H1 (cell line): ENCODE results near the gene ELFN2. TPM values are rescaled to one million over a fixed set of nuclear protein-coding genes. Genes with fewer than 3 reads are reported as not detected.

Experiments used
- CTCF ChIA-PET: fragments of 300-600 bp; sonication (Branson Sonifier 250); formaldehyde crosslinking; loops from one replicate; lab custom pipeline; 2021; ENCODE audit not compliant: partially characterized antibody; lab: Charles Lee
- POLR2A ChIA-PET: fragments of 300-600 bp; sonication (Branson Sonifier 250); formaldehyde crosslinking; loops from one replicate; lab custom pipeline; 2021; ENCODE audit warnings: inconsistent platforms; ENCODE audit not compliant: partially characterized antibody; lab: Charles Lee
- DNase-seq, 2 experiments: peaks; one replicate each; pipeline versions ENCODE4 v3.0.0 to v3.0.0-alpha.2; 2010 to 2022; ENCODE audit warnings: low spot score in 2 of 2, low read depth in 1 of 2, mixed read lengths in 1 of 2
- FAIRE-seq: peaks from 2 replicates; lab custom pipeline; 2011; peaks lifted over from hg19 to GRCh38; lab: Jason Lieb, UNC
- H2AFZ ChIP-seq: 2 replicates; pipeline ENCODE4 v1.8.1; 2012; ENCODE audit warnings: low read length, inconsistent platforms
- H2AK5ac ChIP-seq: 2 replicates; pipeline ENCODE4 v1.6.1; 2013; ENCODE audit warnings: low read depth, low read length
- H2BK120ac ChIP-seq: replicated peaks from 2 replicates; pipeline ENCODE3; 2013; ENCODE audit warnings: low read depth, low read length, inconsistent platforms
- H2BK12ac ChIP-seq: 2 replicates; pipeline ENCODE4 v1.6.1; 2013; ENCODE audit warnings: low read depth, low read length
- H2BK15ac ChIP-seq: 2 replicates; pipeline ENCODE4 v1.6.1; 2013; ENCODE audit warnings: low read length
- H2BK20ac ChIP-seq: 2 replicates; pipeline ENCODE4 v1.6.1; 2013; ENCODE audit warnings: low read length
- H2BK5ac ChIP-seq: 2 replicates; pipeline ENCODE4 v1.6.1; 2013; ENCODE audit warnings: low read depth, low read length
- H3K14ac ChIP-seq: 2 replicates; pipeline ENCODE4 v1.6.1; 2013; ENCODE audit warnings: inconsistent platforms; ENCODE audit not compliant: insufficient read length
- H3K18ac ChIP-seq: 2 replicates; pipeline ENCODE4 v1.6.1; 2013; ENCODE audit warnings: low read length; ENCODE audit errors: extremely low read depth
- H3K23ac ChIP-seq: 2 replicates; pipeline ENCODE4 v1.6.1; 2013; ENCODE audit warnings: inconsistent platforms; ENCODE audit not compliant: insufficient read length
- H3K23me2 ChIP-seq: 2 replicates; pipeline ENCODE4 v1.6.1; 2013; ENCODE audit warnings: low read depth, low read length
- H3K27ac ChIP-seq: 2 replicates; pipeline ENCODE4 v1.6.1; 2011; ENCODE audit warnings: low read depth, low read length, inconsistent platforms
- H3K27me3 ChIP-seq, 4 experiments: replicated peaks in 1 of 4; 1 replicate in 1 of 4; 2 replicates in 3 of 4; pipeline versions ENCODE4 v1.6.1 to v1.8.1; 2011 to 2013; ENCODE audit warnings: low read length in 3 of 4, mild to moderate bottlenecking in 3 of 4, inconsistent platforms in 2 of 4, mixed read lengths in 2 of 4, moderate library complexity in 1 of 4; ENCODE audit not compliant: control insufficient read depth in 3 of 4, insufficient read depth in 3 of 4; ENCODE audit errors: extremely low read depth in 1 of 4
- H3K36me3 ChIP-seq, 4 experiments: 2 replicates each; pipeline versions ENCODE4 v1.6.1 to v1.8.1; 2011 to 2013; ENCODE audit warnings: mild to moderate bottlenecking in 4 of 4, low read length in 3 of 4, moderate library complexity in 2 of 4, control low read depth in 1 of 4, inconsistent platforms in 1 of 4; ENCODE audit not compliant: insufficient read depth in 4 of 4, control insufficient read depth in 2 of 4
- H3K4ac ChIP-seq: replicated peaks from 2 replicates; pipeline ENCODE3; 2013; ENCODE audit warnings: low read length, low read depth, mixed read lengths, inconsistent platforms; ENCODE audit not compliant: insufficient read length
- H3K4me1 ChIP-seq, 4 experiments: replicated peaks in 1 of 4; 1 replicate in 1 of 4; 2 replicates in 3 of 4; pipeline versions ENCODE4 v1.6.1 to v1.8.1; 2011 to 2013; ENCODE audit warnings: low read length in 3 of 4, inconsistent platforms in 2 of 4, mixed read lengths in 1 of 4; ENCODE audit not compliant: insufficient read depth in 4 of 4, control insufficient read depth in 3 of 4
- H3K4me2 ChIP-seq, 2 experiments: 2 replicates each; pipeline versions ENCODE4 v1.6.1 to v1.8.1; 2011 to 2013; ENCODE audit warnings: low read depth in 2 of 2, low read length in 2 of 2, control low read depth in 1 of 2, inconsistent platforms in 1 of 2, mild to moderate bottlenecking in 1 of 2; ENCODE audit not compliant: insufficient read depth in 1 of 2
- H3K4me3 ChIP-seq, 4 experiments: fragments of 200-600, 300-600 bp in 1 of 4; sonication (generic), shearing (Covaris generic), sonication (Bioruptor Twin) in 1 of 4; 2 replicates each; pipeline versions ENCODE4 v1.5.1 to v1.8.1; 2011 to 2016; ENCODE audit warnings: low read length in 4 of 4, low read depth in 3 of 4, control low read depth in 2 of 4, inconsistent platforms in 2 of 4, mild to moderate bottlenecking in 2 of 4, mixed read lengths in 1 of 4, moderate library complexity in 1 of 4; ENCODE audit not compliant: insufficient read depth in 2 of 4; ENCODE audit errors: extremely low read depth in 1 of 4
- H3K56ac ChIP-seq: replicated peaks from 2 replicates; pipeline ENCODE3; 2013; ENCODE audit warnings: low read depth, mild to moderate bottlenecking, mixed read lengths, low read length, inconsistent platforms; ENCODE audit not compliant: insufficient read length
- H3K79me1 ChIP-seq: 2 replicates; pipeline ENCODE4 v1.6.1; 2013; ENCODE audit warnings: low read depth, low read length, control low read depth
- H3K79me2 ChIP-seq, 2 experiments: 2 replicates each; pipeline versions ENCODE4 v1.6.1 to v1.8.1; 2012 to 2013; ENCODE audit warnings: low read length in 2 of 2, mild to moderate bottlenecking in 2 of 2, inconsistent platforms in 1 of 2; ENCODE audit not compliant: insufficient read depth in 2 of 2, control insufficient read depth in 1 of 2
- H3K9ac ChIP-seq, 4 experiments: replicated peaks in 1 of 4; 1 replicate in 1 of 4; 2 replicates in 3 of 4; pipeline versions ENCODE4 v1.6.1 to v1.8.1; 2011 to 2013; ENCODE audit warnings: low read depth in 3 of 4, low read length in 3 of 4, control low read depth in 2 of 4, mild to moderate bottlenecking in 2 of 4, moderate library complexity in 2 of 4, inconsistent platforms in 1 of 4; ENCODE audit errors: extremely low read depth in 1 of 4
- H3K9me3 ChIP-seq, 2 experiments: 2 replicates each; pipeline versions ENCODE4 v1.6.1 to v1.8.1; 2012 to 2013; ENCODE audit warnings: mild to moderate bottlenecking in 2 of 2, moderate library complexity in 2 of 2, control low read depth in 1 of 2, inconsistent platforms in 1 of 2, low read depth in 1 of 2, low read length in 1 of 2, mixed read lengths in 1 of 2; ENCODE audit not compliant: insufficient read depth in 2 of 2
- H4K20me1 ChIP-seq, 2 experiments: replicated peaks in 1 of 2; 2 replicates each; pipeline versions ENCODE3 to v1.8.1; 2011 to 2013; ENCODE audit warnings: inconsistent platforms in 2 of 2, low read length in 2 of 2, mild to moderate bottlenecking in 1 of 2; ENCODE audit not compliant: insufficient read depth in 2 of 2, control insufficient read depth in 1 of 2
- H4K5ac ChIP-seq: 2 replicates; pipeline ENCODE4 v1.6.1; 2013; ENCODE audit warnings: low read length, low read depth, mixed read lengths, inconsistent platforms; ENCODE audit not compliant: insufficient read length
- H4K8ac ChIP-seq: 2 replicates; pipeline ENCODE4 v1.8.0; 2013; ENCODE audit warnings: mild to moderate bottlenecking, moderate library complexity, low read length, inconsistent platforms; ENCODE audit not compliant: insufficient read depth; ENCODE audit errors: extremely low read depth
- H4K91ac ChIP-seq: replicated peaks from 2 replicates; pipeline ENCODE3; 2013; ENCODE audit warnings: low read length, mixed read lengths, inconsistent platforms; ENCODE audit not compliant: insufficient read length
- CEBPB ChIP-seq: IDR thresholded peaks from 2 replicates; pipeline ENCODE4 v1.6.1; 2012; ENCODE audit warnings: low read depth, low read length
- JUN ChIP-seq: IDR thresholded peaks from 2 replicates; pipeline ENCODE4 v1.6.1; 2011; ENCODE audit warnings: low read depth, mild to moderate bottlenecking, improper control_type of control experiment, low read length
- JUND ChIP-seq: IDR thresholded peaks from 2 replicates; pipeline ENCODE4 v1.6.1; 2011; ENCODE audit warnings: mild to moderate bottlenecking, improper control_type of control experiment, low read length
- KDM1A ChIP-seq: fragments of 200-600, 300-600 bp; sonication (generic); IDR thresholded peaks from 2 replicates; pipeline ENCODE4 v1.7.1; 2016; ENCODE audit warnings: mild to moderate bottlenecking, low read length, borderline replicate concordance
- KDM5A ChIP-seq: fragments of 200-600 bp; IDR thresholded peaks from 2 replicates; pipeline ENCODE4 v1.7.1; 2012; ENCODE audit warnings: mild to moderate bottlenecking, low read length, inconsistent platforms, mixed read lengths
- MAFK ChIP-seq: IDR thresholded peaks from 2 replicates; pipeline ENCODE4 v1.6.1; 2012; ENCODE audit warnings: low read depth, mild to moderate bottlenecking, improper control_type of control experiment, low read length
- RNF2 ChIP-seq: fragments of 200-900, 300-1000 bp; sonication (generic); IDR thresholded peaks from 2 replicates; pipeline ENCODE4 v1.7.1; 2016; ENCODE audit warnings: borderline replicate concordance, low read depth, mild to moderate bottlenecking, antibody characterized with exemption, low read length; ENCODE audit not compliant: poor library complexity, severe bottlenecking; ENCODE audit errors: missing control alignments
- SIX5 ChIP-seq: IDR thresholded peaks from 2 replicates; pipeline ENCODE4 v1.6.1; 2011; ENCODE audit warnings: mild to moderate bottlenecking, low read depth, low read length
- YY1 ChIP-seq: IDR thresholded peaks from 2 replicates; pipeline ENCODE4 v1.6.1; 2011; ENCODE audit warnings: low read depth, mild to moderate bottlenecking, low read length
- WGBS, 2 experiments: shearing (Covaris generic) in 1 of 2; methylation state at CpG; one replicate each; pipeline versions ENCODE4 v1.1.6 to v1.1.7; 2013 to 2015; ENCODE audit warnings: low lambda C conversion rate in 2 of 2, mixed read lengths in 2 of 2, inconsistent platforms in 1 of 2, low coverage in 1 of 2, missing lambda C conversion rate in 1 of 2; ENCODE audit not compliant: insufficient replicate concordance in 2 of 2, insufficient coverage in 1 of 2, insufficient read length in 1 of 2; ENCODE audit errors: extremely low coverage in 1 of 2, missing lambda C conversion rate in 1 of 2; 5-methylcytosine and 5-hydroxymethylcytosine counted together
- polyA plus RNA-seq, 7 experiments: library from polyadenylated mRNA; depleted of rRNA in 3 of 7; stranded (reverse) in 5 of 7; unstranded in 2 of 7; fragments of >200 nt in 5 of 7; fragments of 200-250 nt in 2 of 7; gene quantifications; 1 replicate in 5 of 7; 2 replicates in 1 of 7; 4 replicates in 1 of 7; pipeline versions ENCODE4 v1.2.1 to v1.2.3, GENCODE V29; 2011 to 2013; ENCODE audit warnings: missing spikeins in 2 of 7, mixed read lengths in 2 of 7
- total RNA-seq: library from RNA; stranded (reverse); fragmentation: NEBNext Ultra II Directional; extraction: Animal tissue kit (Norgen Biotek cat#: 25700); gene quantifications from 2 replicates; pipeline ENCODE4 v1.2.1, GENCODE V29; 2021
- TF ChIP-seq, protein P1 (sequence below): IDR thresholded peaks from 2 replicates; pipeline ENCODE4 v1.6.1; 2011; ENCODE audit warnings: low read depth, mild to moderate bottlenecking, low read length; ENCODE audit not compliant: insufficient read depth
- TF ChIP-seq, protein P2 (sequence below): IDR thresholded peaks from 2 replicates; pipeline ENCODE4 v1.6.1; 2011; ENCODE audit warnings: low read length, improper control_type of control experiment

Gene ELFN2
- total and polyA plus RNA-seq, 2 of the 8 experiments (the other 6 are each of a cell fraction or from before 2014, with no cell fraction given), result 0.63 to 0.88 TPM

DNA sequence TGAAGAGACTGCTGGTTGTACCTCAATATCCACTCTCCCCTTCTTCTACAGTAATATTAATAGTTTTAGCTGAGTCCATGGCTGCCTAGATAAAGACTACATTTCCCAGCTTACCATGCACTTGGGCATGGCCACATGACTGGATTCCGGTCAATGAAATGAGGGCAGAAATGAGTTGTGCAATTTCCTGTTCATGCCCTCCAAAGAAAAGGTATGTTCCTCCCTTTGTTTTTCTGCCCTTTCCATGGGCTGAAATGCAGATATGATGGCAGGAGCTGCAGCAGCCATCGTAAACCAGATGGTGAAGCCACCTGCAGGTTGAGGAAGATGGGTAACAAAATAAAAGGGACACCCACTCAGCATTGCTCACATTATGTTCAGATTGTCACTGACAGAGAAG is 15.3 kb upstream of the ELFN2 start:
- Histone ChIP-seq H2BK12ac (no peak overlapping the region), H2BK15ac (no peak overlapping the region), H4K5ac (no peak overlapping the region), H3K23ac (no peak overlapping the region), H3K79me1 (no peaks in the 10 kb centered on the region), H2BK20ac (no peak overlapping the region), H2AK5ac (no peak overlapping the region), H3K18ac (no peak overlapping the region), H4K20me1 (no peaks in the 10 kb centered on the region), H3K56ac (no peak overlapping the region), H3K36me3 (no peaks in the 10 kb centered on the region), H3K9me3 (peaks cover 4% of the 10 kb centered on the region in 2 experiments; a peak in 1 of 4 replicates), H3K4ac (no peak overlapping the region), H3K27me3 (no peaks in the 10 kb centered on the region; a peak in 1 of 7 replicates), H3K9ac (no peak overlapping the region), H3K4me3 (no peak overlapping the region), H3K27ac (no peak overlapping the region), H3K79me2 (no peaks in the 10 kb centered on the region), H2AFZ (no peak overlapping the region), H4K91ac (no peak overlapping the region), H3K4me1 (no peaks in the 10 kb centered on the region), H3K14ac (no peak overlapping the region), H2BK120ac (no peak overlapping the region), H3K23me2 (no peaks in the 10 kb centered on the region), H2BK5ac (no peak overlapping the region), H4K8ac (no peak overlapping the region), H3K4me2 (no peak overlapping the region)
- WGBS, 2 experiments, result 91% methylated on average over 2 of the region's 2 CpGs; no CpG with 5 or more reads in 1 of the 2 experiments
- ChIA-PET CTCF (interaction anchor here (0.6 to 2.7 kb wide), 9 partner anchors 11 to 183 kb away, joined by 4 to 11 read pairs (median 5); partner anchors contain the start of gene ELFN2), POLR2A (interaction anchor here (0.6 to 0.7 kb wide), 2 partner anchors 9 to 262 kb away, joined by 3 to 5 read pairs; no protein-coding TSS in a partner anchor)
- FAIRE-seq (no peak), DNase-seq (no peak)
- TF ChIP-seq JUND (no peak), SIX5 (peak; percentile 59), KDM1A (peak; percentile 67; the same call in 1 of the 2 replicates), KDM5A (no peak), RNF2 (no peak), JUN (no peak), YY1 (peak; percentile 78), MAFK (no peak), CEBPB (peak; percentile 97)
- TF ChIP-seq, protein P1, sequence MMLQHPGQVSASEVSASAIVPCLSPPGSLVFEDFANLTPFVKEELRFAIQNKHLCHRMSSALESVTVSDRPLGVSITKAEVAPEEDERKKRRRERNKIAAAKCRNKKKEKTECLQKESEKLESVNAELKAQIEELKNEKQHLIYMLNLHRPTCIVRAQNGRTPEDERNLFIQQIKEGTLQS, result 0 out of 2 replicates have a peak, but pooled peaks have one; percentile 19
- TF ChIP-seq, protein P2, sequence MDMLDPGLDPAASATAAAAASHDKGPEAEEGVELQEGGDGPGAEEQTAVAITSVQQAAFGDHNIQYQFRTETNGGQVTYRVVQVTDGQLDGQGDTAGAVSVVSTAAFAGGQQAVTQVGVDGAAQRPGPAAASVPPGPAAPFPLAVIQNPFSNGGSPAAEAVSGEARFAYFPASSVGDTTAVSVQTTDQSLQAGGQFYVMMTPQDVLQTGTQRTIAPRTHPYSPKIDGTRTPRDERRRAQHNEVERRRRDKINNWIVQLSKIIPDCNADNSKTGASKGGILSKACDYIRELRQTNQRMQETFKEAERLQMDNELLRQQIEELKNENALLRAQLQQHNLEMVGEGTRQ, result peak; percentile 74
